Kidney (tissue), 14 donors: ENCODE data around the gene GDPD5. TPM values are rescaled to one million over a fixed set of nuclear protein-coding genes. Genes with fewer than 3 reads are reported as not detected.

Experiments
- DNase-seq, 5 donors: peaks; one replicate each; pipeline ENCODE4 v3.0.0-alpha.2; 2013 to 2020
- FAIRE-seq: peaks from 2 replicates; lab custom pipeline; 2012; peaks lifted over from hg19 to GRCh38; lab: Jason Lieb, UNC
- H3K27ac ChIP-seq, 2 donors: one replicate each; pipeline ENCODE4 v1.7.0; 2013; ENCODE audit warnings: low read depth in 2 of 2, low read length in 2 of 2, inconsistent platforms in 1 of 2
- H3K27me3 ChIP-seq: one replicate; pipeline ENCODE4 v1.7.1; 2013; ENCODE audit warnings: low read length, inconsistent platforms; ENCODE audit not compliant: control insufficient read depth, insufficient read depth
- H3K36me3 ChIP-seq, 3 donors: one replicate each; pipeline versions ENCODE4 v1.7.0 to v1.7.1; 2013; ENCODE audit warnings: low read length in 3 of 3, control low read depth in 1 of 3, inconsistent platforms in 1 of 3; ENCODE audit not compliant: insufficient read depth in 3 of 3, control insufficient read depth in 2 of 3
- H3K4me1 ChIP-seq, 3 donors: one replicate each; pipeline versions ENCODE4 v1.7.0 to v1.7.1; 2013; ENCODE audit warnings: low read length in 3 of 3, inconsistent platforms in 1 of 3, low read depth in 1 of 3; ENCODE audit not compliant: control insufficient read depth in 2 of 3, insufficient read depth in 2 of 3
- H3K4me3 ChIP-seq, 3 donors: one replicate each; pipeline versions ENCODE4 v1.7.0 to v1.8.1; 2013; ENCODE audit warnings: low read length in 3 of 3, control low read depth in 1 of 3, inconsistent platforms in 1 of 3
- H3K9ac ChIP-seq, 3 donors: one replicate each; pipeline versions ENCODE4 v1.7.0 to v1.7.1; 2013; ENCODE audit warnings: low read length in 3 of 3, control low read depth in 1 of 3, inconsistent platforms in 1 of 3
- H3K9me3 ChIP-seq, 3 donors: one replicate each; pipeline versions ENCODE4 v1.7.0 to v1.7.1; 2013; ENCODE audit warnings: low read length in 3 of 3, control low read depth in 1 of 3, inconsistent platforms in 1 of 3; ENCODE audit not compliant: control insufficient read depth in 2 of 3, insufficient read depth in 1 of 3
- CTCF ChIP-seq: IDR thresholded peaks from 3 replicates; pipeline ENCODE4 v1.5.1; 2012; ENCODE audit warnings: mild to moderate bottlenecking, moderate library complexity, borderline replicate concordance; ENCODE audit not compliant: insufficient read depth; ENCODE audit errors: extremely low read depth
- intact Hi-C: fragments of 100-400 bp; cut with DNase I; formaldehyde crosslinking; loops from one replicate; pipeline ENCODE4 v1.11.1; 2022
- polyA plus RNA-seq: library from polyadenylated mRNA; stranded (reverse); fragments of 350-450 nt; fragmentation: Illumina TruSeq; extraction: RNeasy Lipid Tissue Mini Kit (QIAGEN cat#74804); gene quantifications from one replicate; pipeline ENCODE4 v1.2.3, GENCODE V29; 2014; ENCODE audit warnings: low read depth, low replicate concordance; ENCODE audit not compliant: insufficient read depth
- total RNA-seq: library from RNA; stranded (reverse); fragmentation: NEBNext Ultra II Directional; extraction: Animal tissue kit (Norgen Biotek cat#: 25700); gene quantifications from one replicate; pipeline ENCODE4 v1.2.1, GENCODE V29; 2021
- donor health status: control.
- donor health status: control.
- donor health status: control.
- donor health status: control.
- donor health status: control.
- donor health status: DM: yes; HTN: yes; CAD: no.
- donor health status: Normal renal cell carcinoma (clear cell type).

The GDPD5 gene
- total and polyA plus RNA-seq, 2 donors from 2014 or later: 3.9 to 11.4 TPM

DNA sequence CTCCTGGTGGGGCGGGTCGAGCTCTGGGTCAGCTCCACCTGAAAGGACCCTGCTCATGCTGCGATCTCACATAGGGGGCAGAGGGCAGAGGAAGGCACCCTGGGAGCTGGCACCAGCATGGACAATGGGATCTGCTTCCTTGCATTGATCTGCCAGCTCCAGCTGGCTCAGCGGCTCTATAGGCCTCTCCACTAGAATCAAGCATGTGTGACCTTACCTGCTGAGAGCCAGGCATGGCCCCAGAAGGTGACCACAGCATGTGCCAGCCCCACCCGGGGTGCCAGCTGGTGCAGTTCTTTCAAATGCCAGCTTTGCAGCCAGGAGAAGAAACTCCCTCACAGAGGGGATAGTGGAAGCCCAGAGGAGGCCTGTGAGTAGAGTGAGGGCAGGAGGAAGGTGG is 70.8 kb downstream of the GDPD5 start:
- Histone ChIP-seq H3K27ac (no peak overlapping the region), H3K36me3 (peaks cover 0 to 2% (median 0%) of the 10 kb centered on the region in 3 donors), H3K4me1 (no peaks in the 10 kb centered on the region), H3K9me3 (no peaks in the 10 kb centered on the region), H3K9ac (no peak overlapping the region), H3K4me3 (no peak overlapping the region), H3K27me3 (no peaks in the 10 kb centered on the region)
- intact Hi-C loops: no loop called here
- FAIRE-seq (no peak), DNase-seq (no peak)
- no peak for TF ChIP-seq CTCF

DNA sequence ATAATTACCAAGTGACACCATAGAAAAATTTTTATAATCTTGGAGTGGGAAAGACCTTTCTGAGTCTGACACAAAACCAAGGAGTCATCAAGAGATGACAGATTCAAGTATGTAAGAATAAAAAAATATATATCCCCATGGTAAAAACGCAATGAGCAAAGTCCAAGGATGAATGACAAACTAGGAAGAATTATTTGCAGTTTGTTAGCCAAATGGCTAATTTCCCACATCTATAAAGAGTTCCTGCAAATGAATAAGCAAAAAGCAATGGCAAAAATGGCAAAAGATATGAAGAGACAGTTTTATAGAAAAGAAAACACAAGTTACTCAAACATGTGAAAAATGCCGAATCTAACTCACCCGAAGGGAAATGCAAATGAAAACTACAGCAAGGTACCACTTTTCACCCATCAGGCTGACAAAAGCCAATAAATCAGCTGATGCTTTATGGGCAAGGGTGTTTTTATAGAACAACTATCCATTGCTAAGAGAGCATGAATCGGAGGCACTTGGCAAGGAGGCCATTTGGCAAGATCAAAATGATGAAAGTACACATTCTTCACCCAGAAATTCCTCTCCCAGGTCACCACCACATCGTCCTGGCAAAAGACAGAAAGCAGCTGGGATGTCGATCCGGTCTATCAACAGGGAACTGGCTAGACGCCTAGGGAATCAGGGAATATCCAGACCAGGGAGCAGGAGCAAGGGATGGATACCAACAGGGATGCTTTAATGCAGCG is 71.7 kb downstream of the GDPD5 start:
- DNase-seq (no peak), FAIRE-seq (no peak)
- intact Hi-C loops: no loop called here
- Histone ChIP-seq H3K36me3 (peaks cover 0 to 2% (median 0%) of the 10 kb centered on the region in 3 donors), H3K9ac (no peak overlapping the region), H3K4me3 (no peak overlapping the region), H3K27ac (no peak overlapping the region), H3K4me1 (no peaks in the 10 kb centered on the region), H3K9me3 (no peaks in the 10 kb centered on the region), H3K27me3 (no peaks in the 10 kb centered on the region)
- TF ChIP-seq CTCF: no peak

- DNase-seq (no peak), FAIRE-seq (no peak)
- Histone ChIP-seq H3K27me3 (no peaks in the 10 kb centered on the region), H3K9me3 (no peaks in the 10 kb centered on the region), H3K36me3 (peaks cover 0 to 2% (median 0%) of the 10 kb centered on the region in 3 donors), H3K4me1 (no peaks in the 10 kb centered on the region), H3K27ac (no peak overlapping the region), H3K4me3 (no peak overlapping the region), H3K9ac (no peak overlapping the region)
- intact Hi-C loops: no loop called here
- TF ChIP-seq CTCF: peak; percentile 26
Observed at GRCh38 chr11:75450826-75451821, 74.6 kb downstream of the GDPD5 start.
